OCI-LY7 (cell line): ENCODE data around the gene PIGZ.

Experiments
- EZH2phosphoT487 ChIP-seq: fragments of 200-600 bp; sonication (generic); IDR thresholded peaks from 2 replicates; pipeline ENCODE4 v1.6.1; 2018; ENCODE audit warnings: low read depth, borderline replicate concordance, mild to moderate bottlenecking, mixed run types, antibody characterized with exemption, low read length, moderate library complexity, mixed read lengths
- TF ChIP-seq, protein P1 (sequence below): fragments of 200-600 bp; sonication (generic); conservative IDR thresholded peaks from 2 replicates; pipeline ENCODE4 v1.5.1; 2014; ENCODE audit warnings: mild to moderate bottlenecking, antibody characterized with exemption, low read length, moderate library complexity, mixed read lengths

- TF ChIP-seq, protein P1, sequence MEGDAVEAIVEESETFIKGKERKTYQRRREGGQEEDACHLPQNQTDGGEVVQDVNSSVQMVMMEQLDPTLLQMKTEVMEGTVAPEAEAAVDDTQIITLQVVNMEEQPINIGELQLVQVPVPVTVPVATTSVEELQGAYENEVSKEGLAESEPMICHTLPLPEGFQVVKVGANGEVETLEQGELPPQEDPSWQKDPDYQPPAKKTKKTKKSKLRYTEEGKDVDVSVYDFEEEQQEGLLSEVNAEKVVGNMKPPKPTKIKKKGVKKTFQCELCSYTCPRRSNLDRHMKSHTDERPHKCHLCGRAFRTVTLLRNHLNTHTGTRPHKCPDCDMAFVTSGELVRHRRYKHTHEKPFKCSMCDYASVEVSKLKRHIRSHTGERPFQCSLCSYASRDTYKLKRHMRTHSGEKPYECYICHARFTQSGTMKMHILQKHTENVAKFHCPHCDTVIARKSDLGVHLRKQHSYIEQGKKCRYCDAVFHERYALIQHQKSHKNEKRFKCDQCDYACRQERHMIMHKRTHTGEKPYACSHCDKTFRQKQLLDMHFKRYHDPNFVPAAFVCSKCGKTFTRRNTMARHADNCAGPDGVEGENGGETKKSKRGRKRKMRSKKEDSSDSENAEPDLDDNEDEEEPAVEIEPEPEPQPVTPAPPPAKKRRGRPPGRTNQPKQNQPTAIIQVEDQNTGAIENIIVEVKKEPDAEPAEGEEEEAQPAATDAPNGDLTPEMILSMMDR, result no peak
- TF ChIP-seq EZH2phosphoT487, result no peak
These were observed 2.0 kb upstream of the PIGZ start for GRCh38 chr3:196970547-196971093.
